ENCODE measurements around the gene TRAPPC3.

- TF ChIP-seq FOXK2 (IDR thresholded peaks at IDR 0.05): no peak
- no peak for TF ChIP-seq SP1 (IDR thresholded peaks at IDR 0.05)
- TF ChIP-seq HDGF (IDR thresholded peaks at IDR 0.05; ENCODE audit: borderline replicate concordance): no peak
- TF ChIP-seq FOXA1 (IDR thresholded peaks at IDR 0.05): no peak
- no peak for TF ChIP-seq L3MBTL2 (conservative IDR thresholded peaks at IDR 0.05)
- no peak for TF ChIP-seq FOXM1 (IDR thresholded peaks at IDR 0.05; ENCODE audit: borderline replicate concordance)
- TF ChIP-seq PKNOX1 (IDR thresholded peaks at IDR 0.05): no peak
- no peak for TF ChIP-seq ZNF384 (IDR thresholded peaks at IDR 0.05)
- TF ChIP-seq BHLHE40 (IDR thresholded peaks at IDR 0.05; ENCODE audit: borderline replicate concordance): no peak
- TF ChIP-seq TARDBP (IDR thresholded peaks at IDR 0.05): no peak
- TF ChIP-seq CTBP1 (IDR thresholded peaks at IDR 0.05; ENCODE audit: borderline replicate concordance): no peak
Measured at GRCh38 chr1:36128126-36128904, 21.0 kb downstream of the TRAPPC3 start.
